HG02623 (cell line): Measurements from ENCODE around the gene METTL8.

ENCODE experiments used
- ATAC-seq: cut with Tn5 transposase; IDR thresholded peaks from one replicate; pipeline ENCODE4 v1.9.1; 2021; ENCODE audit warnings: moderate library complexity; ENCODE audit not compliant: unreplicated experiment

METTL8 gene

DNA sequence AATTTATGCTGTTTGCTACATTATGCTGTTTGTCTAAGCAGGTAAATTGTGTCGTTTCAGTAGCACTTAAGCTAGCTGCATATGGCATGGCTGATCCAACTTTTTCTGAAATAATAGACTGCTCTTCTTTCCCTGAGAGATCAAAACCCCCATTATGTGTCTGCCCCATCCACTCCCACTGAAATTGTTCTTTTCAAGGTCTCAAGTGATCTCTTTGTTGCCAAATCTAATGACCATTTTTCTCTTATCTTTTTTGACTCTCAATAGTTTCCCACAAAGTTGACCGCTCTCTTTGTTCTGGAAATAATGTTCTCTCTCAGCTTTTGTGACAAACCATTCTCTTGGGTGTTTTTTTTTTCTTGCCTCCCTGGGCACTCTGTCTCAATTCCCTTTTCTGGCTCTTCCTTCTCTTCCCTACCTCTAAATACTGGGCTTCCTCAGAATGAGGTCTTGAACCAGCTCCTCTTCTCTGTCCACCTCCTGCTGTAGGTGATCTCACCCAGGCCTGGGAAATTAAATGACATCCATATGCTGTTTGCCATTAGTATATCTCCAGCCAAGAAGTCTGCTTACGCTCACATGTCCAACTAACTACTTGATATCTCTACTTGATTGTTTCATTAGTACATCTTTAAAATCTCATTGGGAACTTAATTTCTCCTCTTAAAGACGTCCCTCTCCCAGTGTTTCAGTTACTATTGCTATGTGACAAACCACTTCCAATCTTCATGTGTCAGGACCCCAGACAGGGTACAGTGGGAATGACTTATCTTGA, 165.7 kb downstream of the METTL8 start:
- no peak for ATAC-seq
